K562 (cell line): ENCODE data around the gene DNAJB6. TPM values are rescaled to one million over a fixed set of nuclear protein-coding genes. Genes with fewer than 3 reads are reported as not detected.

Experiments
- BCL6 ChIP-seq: fragments of 250-450 bp; sonication (Bioruptor Pico); IDR thresholded peaks from 2 replicates; pipeline ENCODE4 v1.4.0; 2020
- CUX1 ChIP-seq: fragments of 200-800 bp; sonication (Bioruptor generic); IDR thresholded peaks from 2 replicates; pipeline ENCODE4 v1.6.1; 2016; ENCODE audit warnings: missing genetic modification characterization, missing compliant biosample characterization
- FOXJ2 ChIP-seq: fragments of 200-800 bp; sonication (Bioruptor generic); IDR thresholded peaks from 2 replicates; pipeline ENCODE4 v1.6.1; 2016; ENCODE audit warnings: missing genetic modification characterization, missing compliant biosample characterization
- HNRNPLL ChIP-seq: fragments of 200-400 bp; formaldehyde crosslinking; IDR thresholded peaks from 2 replicates; pipeline ENCODE4 v1.6.1; 2017; ENCODE audit warnings: low read length, low read depth, mild to moderate bottlenecking; ENCODE audit not compliant: poor library complexity, severe bottlenecking
- MYBL2 ChIP-seq, 2 experiments: fragments of 450-650 bp in 1 of 2; sonication (generic) in 1 of 2; formaldehyde crosslinking in 1 of 2; IDR thresholded peaks; 2 replicates each; pipeline versions ENCODE4 v1.6.1 to v1.8.1; 2017 to 2022; ENCODE audit warnings: borderline replicate concordance in 1 of 2, inconsistent platforms in 1 of 2, low read depth in 1 of 2, mild to moderate bottlenecking in 1 of 2, missing genetic modification reagents in 1 of 2, moderate library complexity in 1 of 2
- NCOA2 ChIP-seq, 2 experiments: fragments of 450-650 bp; IDR thresholded peaks; 2 replicates each; pipeline ENCODE4 v1.6.1; 2018; ENCODE audit warnings: mild to moderate bottlenecking in 2 of 2, moderate library complexity in 1 of 2; ENCODE audit not compliant: partially characterized antibody in 2 of 2
- OTX1 ChIP-seq: fragments of 450-650 bp; formaldehyde crosslinking; IDR thresholded peaks from 2 replicates; pipeline ENCODE4 v1.4.0; 2022; ENCODE audit warnings: mild to moderate bottlenecking
- SRSF1 ChIP-seq: fragments of 200-400 bp; formaldehyde crosslinking; IDR thresholded peaks from 2 replicates; pipeline ENCODE4 v1.6.1; 2017; ENCODE audit warnings: mild to moderate bottlenecking, low read depth, low read length, moderate library complexity
- ZBTB7A ChIP-seq: IDR thresholded peaks from 2 replicates; pipeline ENCODE4 v1.6.1; 2011; ENCODE audit warnings: low read depth, mild to moderate bottlenecking, low read length, moderate library complexity, borderline replicate concordance; ENCODE audit not compliant: control insufficient read depth
- ZNF280A ChIP-seq: fragments of 450-650 bp; IDR thresholded peaks from 2 replicates; pipeline ENCODE4 v1.6.1; 2018; ENCODE audit warnings: mild to moderate bottlenecking, low read depth; ENCODE audit not compliant: partially characterized antibody
- ZNF551 ChIP-seq: fragments of 250-450 bp; sonication (Bioruptor Pico); IDR thresholded peaks from 2 replicates; pipeline ENCODE4 v1.5.0; 2021; ENCODE audit warnings: mild to moderate bottlenecking, moderate library complexity
- polyA plus RNA-seq, 8 experiments: library from polyadenylated mRNA; depleted of rRNA in 4 of 8; stranded (reverse) in 5 of 8; unstranded in 3 of 8; fragments of >200 nt; fragmentation: Nextera tagmentation in 2 of 8; fragmentation: Illumina TruSeq in 1 of 8; extraction: Ambion mirVana in 2 of 8; extraction: Trizol in 1 of 8; gene quantifications; 2 replicates each; pipeline versions ENCODE4 v1.2.1 to v1.2.3, GENCODE V29; 2011 to 2014; ENCODE audit warnings: inconsistent platforms in 1 of 8, missing spikeins in 1 of 8
- total RNA-seq, 7 experiments: library from RNA; depleted of rRNA in 6 of 7; stranded (reverse); fragments of >200 nt in 6 of 7; fragmentation: Illumina TruSeq in 2 of 7; extraction: Trizol in 2 of 7; gene quantifications; 2 replicates each; pipeline versions ENCODE4 v1.2.1 to v1.2.3, GENCODE V29; 2011 to 2021; ENCODE audit warnings: low replicate concordance in 1 of 7
- TF ChIP-seq, protein P1 (sequence below): fragments of 200-800 bp; sonication (Bioruptor generic); IDR thresholded peaks from 2 replicates; pipeline ENCODE4 v1.6.1; 2017; ENCODE audit warnings: missing genetic modification characterization, missing compliant biosample characterization
- TF ChIP-seq, protein P2 (sequence below): fragments of 250-450 bp; sonication (Bioruptor Pico); IDR thresholded peaks from 2 replicates; pipeline ENCODE4 v1.5.0; 2021; ENCODE audit warnings: mild to moderate bottlenecking, moderate library complexity

Gene DNAJB6
- total and polyA plus RNA-seq, 9 of the 15 experiments (the other 6 are each of a cell fraction or from before 2014, with no cell fraction given): 84.5 to 158 (median 135) TPM

DNA sequence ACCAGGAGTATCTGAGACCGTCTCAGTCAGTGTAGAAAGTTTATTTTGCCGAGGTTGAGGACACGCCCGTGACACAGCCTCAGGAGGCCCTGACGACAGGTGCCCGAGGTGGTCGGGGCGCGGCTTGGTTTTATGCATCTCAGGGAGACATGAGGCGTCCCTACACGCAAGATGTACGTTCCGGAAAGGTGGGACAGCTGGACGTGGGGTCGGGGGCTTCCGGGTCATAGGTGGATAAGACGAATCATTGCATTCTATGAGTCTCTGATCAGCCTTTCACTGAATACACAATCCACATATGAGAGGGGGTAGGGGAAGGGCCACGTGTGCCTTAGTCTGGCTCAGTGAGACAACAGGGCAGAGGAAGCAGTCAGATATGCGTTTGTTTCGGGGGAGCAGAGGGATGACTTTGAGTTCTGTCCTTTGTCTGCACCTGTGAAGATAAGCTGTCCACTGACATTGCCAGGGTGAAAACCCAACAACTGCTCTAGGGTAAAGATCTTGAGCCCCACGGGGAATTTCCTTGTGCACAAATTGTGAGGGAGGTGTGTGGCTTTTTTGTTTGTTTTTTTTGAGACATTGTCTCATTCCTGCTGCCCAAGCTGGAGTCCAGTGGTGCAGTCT lies 66.2 kb downstream of the DNAJB6 start (continued):
- no peak for TF ChIP-seq CUX1 (CRISPR knock-in tag)
- TF ChIP-seq OTX1 (CRISPR knock-in tag): no peak
- no peak for TF ChIP-seq SRSF1
- TF ChIP-seq ZBTB7A: 0 out of 2 replicates have a peak, but pooled peaks have one; percentile 33
- TF ChIP-seq ZNF551 (CRISPR knock-in tag): no peak
- no peak for TF ChIP-seq BCL6
- TF ChIP-seq ZNF280A: no peak
- TF ChIP-seq, protein P1, sequence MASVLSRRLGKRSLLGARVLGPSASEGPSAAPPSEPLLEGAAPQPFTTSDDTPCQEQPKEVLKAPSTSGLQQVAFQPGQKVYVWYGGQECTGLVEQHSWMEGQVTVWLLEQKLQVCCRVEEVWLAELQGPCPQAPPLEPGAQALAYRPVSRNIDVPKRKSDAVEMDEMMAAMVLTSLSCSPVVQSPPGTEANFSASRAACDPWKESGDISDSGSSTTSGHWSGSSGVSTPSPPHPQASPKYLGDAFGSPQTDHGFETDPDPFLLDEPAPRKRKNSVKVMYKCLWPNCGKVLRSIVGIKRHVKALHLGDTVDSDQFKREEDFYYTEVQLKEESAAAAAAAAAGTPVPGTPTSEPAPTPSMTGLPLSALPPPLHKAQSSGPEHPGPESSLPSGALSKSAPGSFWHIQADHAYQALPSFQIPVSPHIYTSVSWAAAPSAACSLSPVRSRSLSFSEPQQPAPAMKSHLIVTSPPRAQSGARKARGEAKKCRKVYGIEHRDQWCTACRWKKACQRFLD (CRISPR knock-in tag): no peak
- no peak for TF ChIP-seq NCOA2 (IDR thresholded peaks at IDR 0.05; ENCODE audit: partially characterized antibody in 2 of 2)
- TF ChIP-seq, protein P2, sequence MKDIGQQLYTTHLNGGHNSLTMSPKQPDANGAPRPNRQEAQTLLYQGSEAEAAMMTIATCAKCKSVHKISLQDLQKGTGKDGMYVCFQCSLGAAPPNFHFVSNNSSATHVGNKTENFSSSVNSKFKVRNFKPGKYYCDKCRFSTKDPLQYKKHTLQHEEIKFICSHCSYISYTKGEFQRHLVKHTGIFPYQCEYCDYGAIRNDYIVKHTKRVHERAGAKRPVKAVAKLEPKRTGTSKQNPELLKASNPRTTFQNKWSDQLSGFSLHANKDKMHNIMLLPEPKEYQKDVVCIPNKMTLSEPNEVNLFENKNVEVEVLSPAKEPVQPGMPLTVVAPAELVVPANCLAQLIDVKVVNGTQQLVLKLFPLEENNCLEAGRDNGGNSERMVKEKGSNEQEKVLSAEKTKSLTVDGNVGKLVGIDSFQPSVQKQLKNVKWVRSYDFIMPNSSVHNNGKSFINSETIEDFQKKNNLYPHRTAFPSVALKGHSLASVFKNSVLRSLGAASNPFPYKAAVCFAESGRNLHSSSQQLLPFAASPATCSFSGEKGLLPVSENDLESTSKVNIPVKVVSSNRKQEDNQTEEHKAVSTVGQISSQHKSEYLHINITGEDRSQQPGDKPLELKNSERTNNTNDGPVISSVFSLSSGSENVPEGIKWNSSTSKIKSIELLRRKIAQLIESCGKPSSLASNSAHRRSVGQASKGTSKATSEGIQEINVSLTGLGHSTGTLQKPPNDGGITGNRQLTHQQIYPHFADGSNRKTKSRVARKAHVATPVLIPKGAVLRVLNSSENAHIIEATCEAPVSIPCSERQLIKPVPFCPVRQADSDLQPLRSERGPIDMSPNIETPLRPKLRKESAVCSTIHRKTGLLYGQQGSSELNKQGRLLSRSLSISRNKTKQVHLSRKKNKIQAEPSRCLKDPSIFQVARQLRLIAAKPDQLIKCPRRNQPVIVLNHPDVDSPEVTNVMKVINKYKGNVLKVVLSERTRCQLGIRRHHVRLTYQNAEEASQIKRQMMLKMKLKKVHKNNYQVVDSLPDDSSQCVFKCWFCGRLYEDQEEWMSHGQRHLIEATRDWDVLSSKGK: no peak
- no peak for TF ChIP-seq MYBL2 (IDR thresholded peaks at IDR 0.05; ENCODE audit: low read depth)
- TF ChIP-seq MYBL2 (CRISPR knock-in tag; IDR thresholded peaks at IDR 0.05; ENCODE audit: borderline replicate concordance): no peak
- no peak for TF ChIP-seq FOXJ2
- no peak for TF ChIP-seq HNRNPLL
